ENCODE data around the gene MTHFSD. TPM values are rescaled to one million over a fixed set of nuclear protein-coding genes. Genes with fewer than 3 reads are reported as not detected.
A peak's percentile ranks its signal among the peaks of the same experiment; 100 is the strongest.

Gene MTHFSD
- total RNA-seq, 3 donors from 2014 or later (not counting 1 experiment from before 2014, with no cell fraction given): 14.3 to 22.0 (median 16.9) TPM

DNA sequence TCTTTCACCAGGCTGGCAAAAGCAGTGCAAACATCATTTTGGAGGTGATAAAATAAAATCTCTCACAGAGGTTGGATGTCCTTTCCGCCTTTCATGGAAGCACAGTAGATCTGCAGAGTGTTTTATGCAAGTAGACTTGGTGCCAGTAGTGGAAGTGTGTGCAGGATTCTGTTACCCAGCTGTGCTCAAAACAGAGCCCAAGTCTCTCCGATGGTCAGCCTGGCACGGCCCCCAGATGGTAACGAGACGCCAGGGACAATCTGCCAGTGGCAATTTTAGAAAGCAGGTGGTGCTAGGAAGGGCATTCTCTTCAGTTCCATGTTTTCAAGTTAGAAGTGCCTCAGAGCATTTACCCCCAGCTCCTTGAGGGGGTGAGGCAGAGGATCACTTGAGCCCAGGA, 1.5 kb upstream of the MTHFSD start:
- no peak for ATAC-seq
- no peak for DNase-seq
- intact Hi-C loops (cut with micrococcal nuclease): no loop called here

DNA sequence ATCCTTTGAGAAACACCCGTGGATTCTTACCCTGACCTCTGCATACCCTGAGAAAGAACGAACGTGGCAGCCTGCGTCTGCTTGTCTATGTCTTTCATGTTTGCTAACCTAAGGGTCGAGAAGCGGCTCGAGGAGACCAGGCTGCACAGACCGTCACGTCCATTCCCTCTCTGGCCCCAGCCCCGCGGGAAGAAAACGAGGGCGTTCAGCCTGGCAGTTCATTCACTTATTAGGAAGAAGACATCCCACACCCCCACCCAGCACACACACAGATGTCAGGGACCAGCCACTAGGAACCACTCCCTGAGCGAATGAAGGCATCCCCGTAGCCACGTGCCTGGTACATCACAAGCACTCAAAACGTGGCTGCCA, 655 bp upstream of the MTHFSD start:
- peaks cover 20 to 26% of the 10 kb centered on the region in 2 donors for H3K4me1 Mint-ChIP-seq
- TF ChIP-seq, protein P1, sequence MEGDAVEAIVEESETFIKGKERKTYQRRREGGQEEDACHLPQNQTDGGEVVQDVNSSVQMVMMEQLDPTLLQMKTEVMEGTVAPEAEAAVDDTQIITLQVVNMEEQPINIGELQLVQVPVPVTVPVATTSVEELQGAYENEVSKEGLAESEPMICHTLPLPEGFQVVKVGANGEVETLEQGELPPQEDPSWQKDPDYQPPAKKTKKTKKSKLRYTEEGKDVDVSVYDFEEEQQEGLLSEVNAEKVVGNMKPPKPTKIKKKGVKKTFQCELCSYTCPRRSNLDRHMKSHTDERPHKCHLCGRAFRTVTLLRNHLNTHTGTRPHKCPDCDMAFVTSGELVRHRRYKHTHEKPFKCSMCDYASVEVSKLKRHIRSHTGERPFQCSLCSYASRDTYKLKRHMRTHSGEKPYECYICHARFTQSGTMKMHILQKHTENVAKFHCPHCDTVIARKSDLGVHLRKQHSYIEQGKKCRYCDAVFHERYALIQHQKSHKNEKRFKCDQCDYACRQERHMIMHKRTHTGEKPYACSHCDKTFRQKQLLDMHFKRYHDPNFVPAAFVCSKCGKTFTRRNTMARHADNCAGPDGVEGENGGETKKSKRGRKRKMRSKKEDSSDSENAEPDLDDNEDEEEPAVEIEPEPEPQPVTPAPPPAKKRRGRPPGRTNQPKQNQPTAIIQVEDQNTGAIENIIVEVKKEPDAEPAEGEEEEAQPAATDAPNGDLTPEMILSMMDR (IDR thresholded peaks at IDR 0.05): no peak
- H3K4me3 Mint-ChIP-seq: peak overlapping the region; percentile 95
- H3K4me1 ChIP-seq (ENCODE audit: control insufficient read depth, insufficient read depth, low read length): peaks cover 18% of the 10 kb centered on the region
- 58% methylated on average over 17 of the region's 17 CpGs for WGBS (ENCODE audit: insufficient coverage)
- H3K27ac ChIP-seq (ENCODE audit: low read length): peak overlapping the region; percentile 88
- no peaks in the 10 kb centered on the region for H3K9me3 Mint-ChIP-seq
- ATAC-seq (no peak), DNase-seq (no peak)
- H3K9me3 ChIP-seq (ENCODE audit: control insufficient read depth, insufficient read depth, low read length): no peaks in the 10 kb centered on the region
- no peaks in the 10 kb centered on the region for H3K36me3 ChIP-seq (ENCODE audit: control insufficient read depth, insufficient read depth, low read length)
- H3K4me3 ChIP-seq (ENCODE audit: low read length): peak overlapping the region; percentile 86
- peaks cover 0 to 5% of the 10 kb centered on the region in 2 donors for H3K27me3 Mint-ChIP-seq (ENCODE audit: low read depth in 2 of 2)
- intact Hi-C loops (cut with micrococcal nuclease): no loop called here
- H3K27ac Mint-ChIP-seq: peak overlapping the region; percentile 90 to 99
- H3K36me3 Mint-ChIP-seq: no peaks in the 10 kb centered on the region
- H3K27me3 ChIP-seq (ENCODE audit: control insufficient read depth, insufficient read depth, low read length): no peaks in the 10 kb centered on the region

More for the DNA sequence above, 1.5 kb upstream of the MTHFSD start:
- Histone ChIP-seq H3K9me3 (ENCODE audit: control insufficient read depth, insufficient read depth, low read length) (no peaks in the 10 kb centered on the region), H3K27me3 (ENCODE audit: control insufficient read depth, insufficient read depth, low read length) (no peaks in the 10 kb centered on the region), H3K4me3 (ENCODE audit: low read length) (no peak overlapping the region), H3K36me3 (ENCODE audit: control insufficient read depth, insufficient read depth, low read length) (no peaks in the 10 kb centered on the region), H3K27ac (ENCODE audit: low read length) (no peak overlapping the region), H3K4me1 (ENCODE audit: control insufficient read depth, insufficient read depth, low read length) (peaks cover 18% of the 10 kb centered on the region)
- WGBS (ENCODE audit: insufficient coverage): 72% methylated on average over 5 of the region's 5 CpGs
- TF ChIP-seq, protein P1 (IDR thresholded peaks at IDR 0.05): no peak
- Mint-ChIP-seq H3K4me3 (peak overlapping the region; percentile 17), H3K4me1 (peaks cover 20 to 26% of the 10 kb centered on the region in 2 donors), H3K9me3 (no peaks in the 10 kb centered on the region), H3K36me3 (no peaks in the 10 kb centered on the region), H3K27ac (peak overlapping the region in 1 of 2 donors; percentile 99), H3K27me3 (ENCODE audit: low read depth in 2 of 2) (peaks cover 0 to 5% of the 10 kb centered on the region in 2 donors)

- no peaks in the 10 kb centered on the region for H3K36me3 Mint-ChIP-seq
- peaks cover 18% of the 10 kb centered on the region for H3K4me1 ChIP-seq (ENCODE audit: control insufficient read depth, insufficient read depth, low read length)
- no peak for ATAC-seq
- peaks cover 2% of the 10 kb centered on the region for H3K36me3 ChIP-seq (ENCODE audit: control insufficient read depth, insufficient read depth, low read length)
- no peaks in the 10 kb centered on the region for H3K9me3 Mint-ChIP-seq
- H3K27ac ChIP-seq (ENCODE audit: low read length): peak overlapping the region; percentile 88
- no peak for DNase-seq
- peak overlapping the region; percentile 86 for H3K4me3 ChIP-seq (ENCODE audit: low read length)
- H3K27ac Mint-ChIP-seq: peak overlapping the region; percentile 90 to 99
- TF ChIP-seq, protein P1 (IDR thresholded peaks at IDR 0.05): no peak
- peak overlapping the region; percentile 95 for H3K4me3 Mint-ChIP-seq
- 8% methylated on average over 10 of the region's 10 CpGs for WGBS (ENCODE audit: insufficient coverage)
- peaks cover 20 to 26% of the 10 kb centered on the region in 2 donors for H3K4me1 Mint-ChIP-seq
- intact Hi-C loops (cut with micrococcal nuclease): no loop called here
- no peaks in the 10 kb centered on the region for H3K9me3 ChIP-seq (ENCODE audit: control insufficient read depth, insufficient read depth, low read length)
- no peaks in the 10 kb centered on the region for H3K27me3 ChIP-seq (ENCODE audit: control insufficient read depth, insufficient read depth, low read length)
- H3K27me3 Mint-ChIP-seq (ENCODE audit: low read depth in 2 of 2): peaks cover 0 to 3% of the 10 kb centered on the region in 2 donors
These were observed 477 bp downstream of the MTHFSD start for GRCh38 chr16:86554599-86554916.

- TF ChIP-seq, protein P1 (IDR thresholded peaks at IDR 0.05): no peak
- Histone ChIP-seq H3K4me1 (ENCODE audit: control insufficient read depth, insufficient read depth, low read length) (peaks cover 18% of the 10 kb centered on the region), H3K36me3 (ENCODE audit: control insufficient read depth, insufficient read depth, low read length) (peaks cover 6% of the 10 kb centered on the region), H3K27me3 (ENCODE audit: control insufficient read depth, insufficient read depth, low read length) (no peaks in the 10 kb centered on the region), H3K27ac (ENCODE audit: low read length) (no peak overlapping the region), H3K4me3 (ENCODE audit: low read length) (no peak overlapping the region), H3K9me3 (ENCODE audit: control insufficient read depth, insufficient read depth, low read length) (no peaks in the 10 kb centered on the region)
- WGBS (ENCODE audit: insufficient coverage): 99% methylated on average over 22 of the region's 22 CpGs
- ATAC-seq (no peak), DNase-seq (no peak)
- intact Hi-C loops (cut with micrococcal nuclease): no loop called here
- Mint-ChIP-seq H3K36me3 (no peaks in the 10 kb centered on the region), H3K4me1 (peaks cover 20 to 26% of the 10 kb centered on the region in 2 donors), H3K27ac (peak overlapping the region; percentile 90 to 99), H3K4me3 (peak overlapping the region; percentile 95), H3K9me3 (no peaks in the 10 kb centered on the region), H3K27me3 (ENCODE audit: low read depth in 2 of 2) (peaks cover 0 to 3% of the 10 kb centered on the region in 2 donors)
These were observed 1.7 kb downstream of the MTHFSD start for GRCh38 chr16:86553356-86553755.
